HEK293 (cell line): ENCODE measurements around the gene FAF2.

ENCODE experiments used
- CTCF ChIA-PET: fragments of 350-600 bp; formaldehyde crosslinking; extraction: SDS; loops from one replicate; lab custom pipeline; 2021; ENCODE audit warnings: antibody characterized with exemption; lab: Yijun Ruan, JAX
- POLR2A ChIA-PET: fragments of 300-600 bp; formaldehyde crosslinking; extraction: SDS; loops from one replicate; lab custom pipeline; 2020; ENCODE audit warnings: antibody characterized with exemption, inconsistent platforms; lab: Yijun Ruan, JAX
- H3K27ac ChIP-seq: fragments of 200-500 bp; sonication (Bioruptor generic); 2 replicates; pipeline ENCODE4 v1.5.1; 2014; ENCODE audit warnings: low read depth, low read length, control low read depth, inconsistent platforms; ENCODE audit errors: extremely low read depth
- H3K36me3 ChIP-seq, 2 experiments: fragments of 200-500 bp in 1 of 2; sonication (Bioruptor generic) in 1 of 2; 1 replicate in 1 of 2; 2 replicates in 1 of 2; pipeline ENCODE4 v1.5.1; 2014 to 2017; ENCODE audit warnings: inconsistent platforms in 2 of 2, low read length in 2 of 2; ENCODE audit not compliant: control insufficient read depth in 2 of 2, insufficient read depth in 1 of 2
- H3K4me1 ChIP-seq: fragments of 200-500 bp; sonication (Bioruptor generic); 2 replicates; pipeline ENCODE4 v1.5.1; 2014; ENCODE audit warnings: mild to moderate bottlenecking, low read length, inconsistent platforms; ENCODE audit not compliant: control insufficient read depth, insufficient read depth
- H3K4me3 ChIP-seq: 2 replicates; pipeline ENCODE4 v1.5.1; 2011; ENCODE audit warnings: low read depth, mild to moderate bottlenecking, control low read depth, low read length, moderate library complexity
- H3K9me3 ChIP-seq: fragments of 200-500 bp; sonication (Bioruptor generic); 2 replicates; pipeline ENCODE4 v1.5.1; 2014; ENCODE audit warnings: low read depth, low read length, inconsistent platforms; ENCODE audit not compliant: control insufficient read depth, insufficient read depth
- ATF2 ChIP-seq: fragments of 450-650 bp; formaldehyde crosslinking; IDR thresholded peaks from 2 replicates; pipeline ENCODE4 v1.5.1; 2016; ENCODE audit warnings: missing biosample characterization, missing genetic modification characterization, low read depth
- GFI1B ChIP-seq: fragments of 450-650 bp; formaldehyde crosslinking; IDR thresholded peaks from 2 replicates; pipeline ENCODE4 v1.5.1; 2016; ENCODE audit warnings: missing biosample characterization, missing genetic modification characterization
- HOXD13 ChIP-seq: sonication (generic); formaldehyde crosslinking; IDR thresholded peaks from 2 replicates; pipeline ENCODE4 v1.8.0; 2022; ENCODE audit warnings: missing genetic modification reagents, borderline replicate concordance
- SCRT1 ChIP-seq: fragments of 450-650 bp; formaldehyde crosslinking; IDR thresholded peaks from 2 replicates; pipeline ENCODE4 v1.5.1; 2016; ENCODE audit warnings: missing biosample characterization, missing genetic modification characterization, borderline replicate concordance
- WT1 ChIP-seq: fragments of 450-650 bp; formaldehyde crosslinking; IDR thresholded peaks from 2 replicates; pipeline ENCODE4 v1.5.1; 2016; ENCODE audit warnings: missing biosample characterization, missing genetic modification characterization
- ZBTB1 ChIP-seq: fragments of 450-650 bp; formaldehyde crosslinking; IDR thresholded peaks from 2 replicates; pipeline ENCODE4 v1.5.1; 2016; ENCODE audit warnings: missing biosample characterization, missing genetic modification characterization
- ZNF121 ChIP-seq: fragments of 450-650 bp; formaldehyde crosslinking; IDR thresholded peaks from 2 replicates; pipeline ENCODE4 v1.5.1; 2016; ENCODE audit warnings: missing biosample characterization, missing genetic modification characterization
- ZNF16 ChIP-seq: fragments of 450-650 bp; formaldehyde crosslinking; IDR thresholded peaks from 2 replicates; pipeline ENCODE4 v1.5.1; 2016; ENCODE audit warnings: low read depth, missing biosample characterization, missing genetic modification characterization
- ZNF184 ChIP-seq: fragments of 450-650 bp; IDR thresholded peaks from 2 replicates; pipeline ENCODE4 v1.5.1; 2018; ENCODE audit warnings: missing biosample characterization, mild to moderate bottlenecking, missing genetic modification characterization
- ZNF19 ChIP-seq: fragments of 450-650 bp; formaldehyde crosslinking; IDR thresholded peaks from 2 replicates; pipeline ENCODE4; 2016; ENCODE audit warnings: missing biosample characterization, missing genetic modification characterization, low read depth
- ZNF2 ChIP-seq: fragments of 450-650 bp; formaldehyde crosslinking; IDR thresholded peaks from 2 replicates; pipeline ENCODE4 v1.5.1; 2016; ENCODE audit warnings: missing biosample characterization, missing genetic modification characterization
- ZNF530 ChIP-seq: fragments of 450-650 bp; formaldehyde crosslinking; IDR thresholded peaks from 2 replicates; pipeline ENCODE4 v1.5.1; 2016; ENCODE audit warnings: low read depth, missing biosample characterization, missing genetic modification characterization
- ZNF544 ChIP-seq: fragments of 450-650 bp; formaldehyde crosslinking; IDR thresholded peaks from 2 replicates; pipeline ENCODE4 v1.5.0; 2017; ENCODE audit warnings: missing biosample characterization, missing genetic modification characterization
- ZNF580 ChIP-seq: fragments of 450-650 bp; formaldehyde crosslinking; IDR thresholded peaks from 2 replicates; pipeline ENCODE4 v1.5.1; 2016; ENCODE audit warnings: missing biosample characterization, missing genetic modification characterization
- ZNF639 ChIP-seq: fragments of 450-650 bp; formaldehyde crosslinking; IDR thresholded peaks from 2 replicates; pipeline ENCODE4 v1.5.1; 2016; ENCODE audit warnings: missing biosample characterization, missing genetic modification characterization
- ZNF664 ChIP-seq: fragments of 450-650 bp; formaldehyde crosslinking; IDR thresholded peaks from 2 replicates; pipeline ENCODE4 v1.5.1; 2016; ENCODE audit warnings: missing biosample characterization, missing genetic modification characterization

The FAF2 gene

GRCh38 chr5:176413709-176414191 lies 34.4 kb upstream of the FAF2 start:
- CTCF ChIA-PET: no interaction called here
- TF ChIP-seq ZNF184 (tag by site-specific recombination) (no peak), ZNF19 (no peak), ZNF530 (tag by site-specific recombination) (no peak), ZNF544 (no peak), ZNF2 (tag by site-specific recombination) (no peak), ZBTB1 (tag by site-specific recombination) (no peak), GFI1B (tag by site-specific recombination) (no peak), HOXD13 (CRISPR knock-in tag) (no peak)
- TF ChIP-seq, all 188 proteins: peak for 0
- H3K4me3 ChIP-seq: no peak overlapping the region
- POLR2A ChIA-PET: interaction anchor here (0.7 kb wide), 1 partner anchor 60 kb away, joined by 3 read pairs; no protein-coding TSS in a partner anchor
- no peaks in the 10 kb centered on the region for H3K4me1 ChIP-seq
- no peak overlapping the region for H3K27ac ChIP-seq
- H3K9me3 ChIP-seq: no peaks in the 10 kb centered on the region
- peaks cover 7 to 18% of the 10 kb centered on the region in 2 experiments; a peak in 2 of 3 replicates for H3K36me3 ChIP-seq

GRCh38 chr5:176414704-176415103 lies 33.5 kb upstream of the FAF2 start:
- TF ChIP-seq ZNF121 (tag by site-specific recombination) (no peak), ZNF16 (tag by site-specific recombination) (no peak), WT1 (tag by site-specific recombination) (no peak), ZNF664 (peak; percentile 41), ATF2 (tag by site-specific recombination) (no peak)
- TF ChIP-seq, all 188 proteins: peak for 1
- ChIA-PET POLR2A (interaction anchor here (0.7 kb wide), 1 partner anchor 9 kb away, joined by 3 read pairs; no protein-coding TSS in a partner anchor), CTCF (interaction anchor here (0.6 to 5.2 kb wide), 4 partner anchors 33 to 1039 kb away, joined by 3 to 43 read pairs (median 4); partner anchors contain the start of genes FAF2 and RNF44)
- no peaks in the 10 kb centered on the region for H3K9me3 ChIP-seq
- H3K27ac ChIP-seq: no peak overlapping the region
- H3K36me3 ChIP-seq: peaks cover 0 to 13% of the 10 kb centered on the region in 2 experiments; a peak in 1 of 3 replicates
- H3K4me3 ChIP-seq: no peak overlapping the region
- no peaks in the 10 kb centered on the region for H3K4me1 ChIP-seq

- Histone ChIP-seq H3K27ac (no peak overlapping the region), H3K4me3 (peak overlapping the region; percentile 77), H3K9me3 (no peaks in the 10 kb centered on the region), H3K36me3 (peaks cover 0 to 8% of the 10 kb centered on the region in 2 experiments; a peak in 1 of 3 replicates), H3K4me1 (no peaks in the 10 kb centered on the region)
- CTCF ChIA-PET: interaction anchor here (0.6 to 5.2 kb wide), 9 partner anchors 9 to 1038 kb away, joined by 3 to 43 read pairs (median 3); partner anchors contain the start of genes FAF2 and RNF44
- TF ChIP-seq ZNF121 (tag by site-specific recombination) (peak; percentile 83), ZNF664 (no peak), ZNF639 (tag by site-specific recombination) (peak; percentile 63; the same call in 1 of the 2 replicates), ZNF580 (tag by site-specific recombination) (peak; percentile 30; the same call in 1 of the 2 replicates), SCRT1 (tag by site-specific recombination) (no peak)
- POLR2A ChIA-PET: interaction anchor here (0.8 to 3.2 kb wide), 4 partner anchors 9 to 122 kb away, joined by 3 to 14 read pairs (median 8); partner anchors contain the start of genes FAF2 and RNF44
Observed at GRCh38 chr5:176415240-176415951, 32.8 kb upstream of the FAF2 start.
